ENCODE measurements around the gene TMEM95.
A peak's percentile ranks its signal among the peaks of the same experiment; 100 is the strongest.
"Not testable (repeated sequence)": the region's sequence is repeated elsewhere in the genome, so short reads cannot be mapped to it uniquely, and the experiment has no call there.

Gene TMEM95

GRCh38 chr17:7329374-7329996, 25.5 kb upstream of the TMEM95 start:
- ATAC-seq (replicated peaks) (peak; percentile 78 to 83), DNase-seq (peak; percentile 99)
- Mint-ChIP-seq H3K27me3 (no peaks in the 10 kb centered on the region), H3K4me3 (peak overlapping the region; percentile 91 to 95), H3K36me3 (peaks cover 17 to 34% of the 10 kb centered on the region in 2 donors), H3K9me3 (no peaks in the 10 kb centered on the region), H3K4me1 (peaks cover 41 to 66% of the 10 kb centered on the region in 2 donors), H3K27ac (peak overlapping the region; percentile 99)

GRCh38 chr17:7329997-7330637, 24.8 kb upstream of the TMEM95 start:
- Mint-ChIP-seq H3K9me3 (no peaks in the 10 kb centered on the region), H3K27me3 (no peaks in the 10 kb centered on the region)
- peak; percentile 68 to 72 for ATAC-seq (replicated peaks)

DNA sequence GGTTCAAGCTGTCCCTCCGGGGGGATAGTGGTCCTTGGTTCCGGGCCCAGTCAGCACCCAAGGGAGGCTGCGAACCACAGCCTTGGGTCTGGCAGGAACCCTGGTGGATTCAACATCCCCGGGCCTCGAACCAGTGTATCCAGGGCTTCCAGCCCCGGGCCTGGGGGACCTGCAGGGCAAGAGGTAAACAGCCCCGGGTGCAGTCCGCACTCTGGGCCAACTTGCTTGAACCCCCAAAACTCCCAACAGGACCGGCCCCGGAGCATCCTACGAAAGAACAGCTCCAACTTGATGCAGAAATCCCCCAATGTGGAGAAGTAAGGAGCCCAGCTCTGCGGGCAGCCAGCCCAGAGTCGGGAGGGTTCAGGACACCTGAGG, 24.3 kb upstream of the TMEM95 start:
- Mint-ChIP-seq H3K4me3 (peak overlapping the region; percentile 91 to 95), H3K9me3 (no peaks in the 10 kb centered on the region), H3K4me1 (peaks cover 46 to 76% of the 10 kb centered on the region in 2 donors), H3K36me3 (peaks cover 13 to 25% of the 10 kb centered on the region in 2 donors), H3K27ac (peak overlapping the region; percentile 99), H3K27me3 (no peaks in the 10 kb centered on the region)
- DNase-seq (no peak), ATAC-seq (replicated peaks) (no peak)

More at GRCh38 chr17:7329997-7330637, 24.8 kb upstream of the TMEM95 start:
- DNase-seq, result peak; percentile 87
- Mint-ChIP-seq H3K36me3 (peaks cover 15 to 29% of the 10 kb centered on the region in 2 donors), H3K4me3 (peak overlapping the region; percentile 91 to 95), H3K27ac (peak overlapping the region; percentile 99), H3K4me1 (peaks cover 41 to 71% of the 10 kb centered on the region in 2 donors)

DNA sequence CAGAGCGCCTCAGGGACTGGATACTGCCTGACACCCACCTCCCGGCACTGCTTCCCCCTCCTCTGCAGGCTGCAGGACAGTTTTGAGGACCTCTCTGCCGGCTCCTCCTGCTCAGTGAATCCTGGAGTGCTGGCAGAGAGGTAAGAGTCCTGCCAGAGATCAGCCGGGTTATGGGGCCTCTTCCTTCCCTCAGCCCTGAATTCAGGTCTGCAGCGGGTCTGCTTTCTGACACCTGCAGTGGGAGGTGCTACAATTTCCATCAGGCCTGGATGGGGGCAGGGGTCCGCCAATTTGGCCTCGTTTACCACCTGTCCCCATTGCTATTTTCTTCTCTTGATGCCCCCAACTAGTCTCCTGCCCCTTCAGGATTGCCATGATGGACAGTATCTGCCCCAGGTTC, 22.8 kb upstream of the TMEM95 start:
- Mint-ChIP-seq H3K9me3 (no peaks in the 10 kb centered on the region), H3K4me3 (peak overlapping the region; percentile 43 to 70), H3K4me1 (peaks cover 49 to 82% of the 10 kb centered on the region in 2 donors), H3K36me3 (peaks cover 11 to 18% of the 10 kb centered on the region in 2 donors), H3K27ac (peak overlapping the region; percentile 87), H3K27me3 (no peaks in the 10 kb centered on the region)
- no peak for ATAC-seq (replicated peaks)
- DNase-seq, result no peak

GRCh38 chr17:7332600-7333069, 22.3 kb upstream of the TMEM95 start:
- Mint-ChIP-seq H3K4me1 (peaks cover 48 to 82% of the 10 kb centered on the region in 2 donors), H3K36me3 (peaks cover 12 to 18% of the 10 kb centered on the region in 2 donors), H3K4me3 (peak overlapping the region; percentile 43 to 70), H3K27ac (peak overlapping the region; percentile 87)
- not testable (repeated sequence) for H3K27me3 Mint-ChIP-seq; H3K9me3 Mint-ChIP-seq; ATAC-seq (replicated peaks)
- DNase-seq, result peak; percentile 52

GRCh38 chr17:7334938-7335538, 19.9 kb upstream of the TMEM95 start:
- H3K36me3 Mint-ChIP-seq, result peaks cover 12 to 19% of the 10 kb centered on the region in 2 donors
- no peak for ATAC-seq (replicated peaks)
- peak overlapping the region; percentile 92 to 94 for H3K4me3 Mint-ChIP-seq

DNA sequence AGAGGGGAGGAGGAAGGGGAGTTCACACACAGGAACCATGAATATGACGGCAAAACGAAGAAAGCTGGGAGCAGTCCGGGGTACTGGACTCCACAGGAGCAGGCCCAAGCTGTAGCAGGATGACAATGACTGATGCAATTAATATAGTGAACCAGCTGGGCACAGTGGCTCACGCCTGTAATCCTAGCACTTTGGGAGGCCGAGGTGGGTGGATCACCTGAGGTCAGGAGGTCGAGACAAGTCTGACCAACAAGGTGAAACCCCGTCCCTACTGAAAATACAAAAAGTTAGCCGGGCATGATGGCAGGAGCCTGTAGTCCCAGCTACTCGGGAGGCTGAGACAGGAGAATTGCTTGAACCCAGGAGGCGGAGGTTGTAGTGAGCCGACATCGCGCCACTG, 19.2 kb upstream of the TMEM95 start:
- not testable (repeated sequence) for H3K27me3 Mint-ChIP-seq
- H3K4me1 Mint-ChIP-seq, result peaks cover 37 to 69% of the 10 kb centered on the region in 2 donors

More at GRCh38 chr17:7334938-7335538, 19.9 kb upstream of the TMEM95 start:
- no peaks in the 10 kb centered on the region for H3K9me3 Mint-ChIP-seq
- peaks cover 40 to 76% of the 10 kb centered on the region in 2 donors for H3K4me1 Mint-ChIP-seq
- no peak for DNase-seq
- peak overlapping the region; percentile 91 for H3K27ac Mint-ChIP-seq
- H3K27me3 Mint-ChIP-seq, result no peaks in the 10 kb centered on the region

GRCh38 chr17:7336240-7337175, 18.4 kb upstream of the TMEM95 start, which contains the start of gene ACAP1:
Gene ACAP1 (plus strand): TSS chr17:7336529. CDS start chr17:7336735, 206 bp downstream.
- Mint-ChIP-seq H3K4me1 (peaks cover 37 to 65% of the 10 kb centered on the region in 2 donors), H3K9me3 (no peaks in the 10 kb centered on the region), H3K27ac (peak within 1 kb of the TSS; percentile 91), H3K36me3 (peaks cover 14 to 26% of the 10 kb centered on the region in 2 donors), H3K4me3 (peak within 1 kb of the TSS; percentile 92 to 94), H3K27me3 (no peaks in the 10 kb centered on the region)
- ATAC-seq (replicated peaks) (peak; percentile 94 to 96), DNase-seq (peak; percentile 57)

More for the DNA sequence above, 19.2 kb upstream of the TMEM95 start:
- Mint-ChIP-seq H3K4me3 (peak overlapping the region; percentile 92 to 94), H3K36me3 (peaks cover 12 to 23% of the 10 kb centered on the region in 2 donors), H3K27ac (peak overlapping the region; percentile 91)
- not testable (repeated sequence) for DNase-seq, H3K9me3 Mint-ChIP-seq
- peak in 1 of 2 donors; percentile 2 for ATAC-seq (replicated peaks)

- H3K9me3 Mint-ChIP-seq; ATAC-seq (replicated peaks); DNase-seq; H3K27me3 Mint-ChIP-seq: not testable (repeated sequence)
- peak overlapping the region; percentile 91 for H3K27ac Mint-ChIP-seq
- H3K36me3 Mint-ChIP-seq, result peaks cover 15 to 28% of the 10 kb centered on the region in 2 donors
- H3K4me1 Mint-ChIP-seq, result peaks cover 33 to 60% of the 10 kb centered on the region in 2 donors
- peak overlapping the region; percentile 92 to 94 for H3K4me3 Mint-ChIP-seq
Observed at GRCh38 chr17:7337600-7337999, 17.4 kb upstream of the TMEM95 start.

GRCh38 chr17:7340179-7340578, 14.8 kb upstream of the TMEM95 start:
- Mint-ChIP-seq H3K27me3 (no peaks in the 10 kb centered on the region), H3K4me3 (no peak overlapping the region), H3K36me3 (peaks cover 22 to 45% of the 10 kb centered on the region in 2 donors), H3K27ac (no peak overlapping the region), H3K4me1 (peaks cover 27 to 52% of the 10 kb centered on the region in 2 donors), H3K9me3 (no peaks in the 10 kb centered on the region)
- DNase-seq, result no peak
- ATAC-seq (replicated peaks), result no peak

GRCh38 chr17:7341842-7342241, 13.1 kb upstream of the TMEM95 start:
- Mint-ChIP-seq H3K4me1 (peaks cover 20 to 39% of the 10 kb centered on the region in 2 donors), H3K27me3 (no peaks in the 10 kb centered on the region), H3K4me3 (peak overlapping the region in 1 of 2 donors; percentile 19), H3K9me3 (no peaks in the 10 kb centered on the region), H3K36me3 (peaks cover 25 to 48% of the 10 kb centered on the region in 2 donors), H3K27ac (no peak overlapping the region)
- DNase-seq (no peak), ATAC-seq (replicated peaks) (no peak)

GRCh38 chr17:7343250-7343649, 11.7 kb upstream of the TMEM95 start:
- no peak for DNase-seq
- peaks cover 17 to 39% of the 10 kb centered on the region in 2 donors for H3K4me1 Mint-ChIP-seq
- H3K9me3 Mint-ChIP-seq, result no peaks in the 10 kb centered on the region
- ATAC-seq (replicated peaks), result no peak
- peak overlapping the region; percentile 80 for H3K27ac Mint-ChIP-seq
- peaks cover 28 to 47% of the 10 kb centered on the region in 2 donors for H3K36me3 Mint-ChIP-seq
- no peaks in the 10 kb centered on the region for H3K27me3 Mint-ChIP-seq
- no peak overlapping the region for H3K4me3 Mint-ChIP-seq

- Mint-ChIP-seq H3K4me1 (peaks cover 23 to 54% of the 10 kb centered on the region in 2 donors), H3K36me3 (peaks cover 37 to 53% of the 10 kb centered on the region in 2 donors), H3K9me3 (no peaks in the 10 kb centered on the region), H3K27me3 (no peaks in the 10 kb centered on the region), H3K4me3 (no peak overlapping the region), H3K27ac (peak overlapping the region; percentile 54)
- ATAC-seq (replicated peaks) (no peak), DNase-seq (no peak)
Observed at GRCh38 chr17:7346761-7347614, 8.0 kb upstream of the TMEM95 start.
